Measurements from ENCODE around the gene CHGA.

Gene CHGA

DNA sequence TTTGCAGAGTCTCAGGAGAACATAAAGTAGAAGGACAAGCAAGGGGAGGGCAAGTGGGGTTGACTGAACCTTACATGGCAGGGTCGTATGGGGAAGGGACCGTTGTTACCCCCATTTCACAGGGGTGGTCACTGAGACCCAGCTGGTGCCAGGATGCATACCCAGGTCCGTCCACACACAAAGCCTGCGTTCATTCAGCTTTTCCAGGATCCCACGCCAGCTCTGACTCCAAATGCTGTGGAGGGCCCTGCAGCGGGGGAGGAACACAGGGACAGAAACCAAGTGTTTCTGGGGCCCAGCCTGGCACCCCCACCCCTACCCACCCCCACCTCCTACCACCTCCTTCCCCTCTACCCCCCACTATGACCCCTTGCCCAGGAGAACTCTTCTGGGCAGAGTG lies 16.5 kb upstream of the CHGA start:
- H3K27ac ChIP-seq, result no peak overlapping the region
- no peak for TF ChIP-seq ZFX (IDR thresholded peaks at IDR 0.05)
- TF ChIP-seq, protein P1, sequence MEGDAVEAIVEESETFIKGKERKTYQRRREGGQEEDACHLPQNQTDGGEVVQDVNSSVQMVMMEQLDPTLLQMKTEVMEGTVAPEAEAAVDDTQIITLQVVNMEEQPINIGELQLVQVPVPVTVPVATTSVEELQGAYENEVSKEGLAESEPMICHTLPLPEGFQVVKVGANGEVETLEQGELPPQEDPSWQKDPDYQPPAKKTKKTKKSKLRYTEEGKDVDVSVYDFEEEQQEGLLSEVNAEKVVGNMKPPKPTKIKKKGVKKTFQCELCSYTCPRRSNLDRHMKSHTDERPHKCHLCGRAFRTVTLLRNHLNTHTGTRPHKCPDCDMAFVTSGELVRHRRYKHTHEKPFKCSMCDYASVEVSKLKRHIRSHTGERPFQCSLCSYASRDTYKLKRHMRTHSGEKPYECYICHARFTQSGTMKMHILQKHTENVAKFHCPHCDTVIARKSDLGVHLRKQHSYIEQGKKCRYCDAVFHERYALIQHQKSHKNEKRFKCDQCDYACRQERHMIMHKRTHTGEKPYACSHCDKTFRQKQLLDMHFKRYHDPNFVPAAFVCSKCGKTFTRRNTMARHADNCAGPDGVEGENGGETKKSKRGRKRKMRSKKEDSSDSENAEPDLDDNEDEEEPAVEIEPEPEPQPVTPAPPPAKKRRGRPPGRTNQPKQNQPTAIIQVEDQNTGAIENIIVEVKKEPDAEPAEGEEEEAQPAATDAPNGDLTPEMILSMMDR (conservative IDR thresholded peaks at IDR 0.05), result no peak

DNA sequence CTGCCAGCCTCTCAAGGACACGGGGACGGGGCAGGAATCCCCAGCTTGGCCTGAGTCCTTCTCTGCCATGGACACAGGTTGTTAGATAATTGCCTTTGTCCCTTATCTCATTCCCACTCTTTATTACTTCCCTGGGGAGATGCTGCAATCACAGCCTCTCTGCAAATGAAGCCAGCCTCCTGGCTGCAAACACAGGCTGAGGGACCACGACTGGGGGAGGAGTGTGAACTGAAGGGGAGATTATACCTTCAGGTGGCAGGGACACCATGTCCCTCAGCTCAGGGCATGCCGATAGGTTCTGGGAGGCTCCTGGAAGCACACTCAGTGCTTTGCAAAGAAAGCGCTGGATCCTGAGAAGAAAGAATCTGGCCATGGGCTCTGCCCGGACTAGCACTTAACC lies 16.1 kb upstream of the CHGA start:
- no peak overlapping the region for H3K27ac ChIP-seq
- no peak for TF ChIP-seq ZFX (IDR thresholded peaks at IDR 0.05)
- TF ChIP-seq, protein P1 (conservative IDR thresholded peaks at IDR 0.05), result no peak

DNA sequence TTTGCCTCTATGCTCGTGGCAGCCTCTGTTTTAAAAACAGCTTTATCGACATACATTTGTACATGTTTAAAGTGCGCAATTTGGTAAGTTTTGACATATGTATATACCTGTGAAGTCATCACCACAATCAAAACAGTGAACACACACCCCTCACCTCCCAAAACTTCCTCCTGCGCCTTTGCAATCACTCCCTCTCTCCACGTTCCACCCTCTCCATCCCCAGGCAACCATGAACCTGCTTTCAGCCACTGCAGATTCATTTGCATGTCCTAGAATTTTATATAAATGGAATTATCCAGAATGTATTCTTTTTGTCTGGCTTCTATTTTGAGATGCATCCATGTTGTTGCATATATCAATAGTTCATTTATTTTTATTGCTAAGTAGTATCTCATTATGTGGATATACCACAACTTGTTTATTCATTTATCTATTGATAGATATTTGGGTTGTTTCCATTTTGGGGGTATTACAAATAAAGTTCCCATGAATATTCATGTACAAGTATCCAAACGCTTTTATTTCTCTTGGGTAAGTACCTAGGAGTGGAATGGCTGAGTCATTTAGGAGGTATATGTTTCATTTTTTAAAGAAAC lies 15.5 kb upstream of the CHGA start:
- no peak overlapping the region for H3K27ac ChIP-seq
- TF ChIP-seq ZFX (IDR thresholded peaks at IDR 0.05), result no peak
- TF ChIP-seq, protein P1 (conservative IDR thresholded peaks at IDR 0.05), result no peak

DNA sequence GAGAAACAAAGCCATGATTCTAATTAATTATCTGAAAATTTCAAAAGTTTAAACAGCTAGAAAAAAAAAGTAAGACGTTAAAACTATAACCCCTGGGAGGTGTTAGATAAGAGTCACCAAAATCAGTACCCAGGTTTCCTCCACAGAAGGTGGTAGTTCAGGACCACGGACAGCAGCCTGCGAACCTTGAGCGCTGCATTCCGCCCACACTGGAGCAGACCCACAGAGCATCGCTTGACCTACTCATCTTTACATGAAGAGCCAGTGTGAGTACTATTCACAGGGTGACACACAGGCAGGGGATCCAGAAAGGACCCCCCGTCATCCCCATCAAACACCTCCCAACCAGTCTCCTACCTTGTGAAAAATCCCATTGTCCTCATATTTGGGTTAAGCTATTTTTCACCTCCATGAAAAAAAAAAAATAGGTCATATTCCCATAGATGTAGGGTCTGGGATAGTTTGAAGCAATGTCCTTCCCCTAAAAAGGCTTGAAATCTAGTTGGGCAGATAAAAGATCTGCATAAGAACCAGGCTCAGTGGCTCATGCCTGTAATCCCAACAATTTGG lies 8.8 kb upstream of the CHGA start:
- no peak for TF ChIP-seq ZFX (IDR thresholded peaks at IDR 0.05)
- TF ChIP-seq, protein P1 (conservative IDR thresholded peaks at IDR 0.05), result no peak
- H3K27ac ChIP-seq, result no peak overlapping the region

DNA sequence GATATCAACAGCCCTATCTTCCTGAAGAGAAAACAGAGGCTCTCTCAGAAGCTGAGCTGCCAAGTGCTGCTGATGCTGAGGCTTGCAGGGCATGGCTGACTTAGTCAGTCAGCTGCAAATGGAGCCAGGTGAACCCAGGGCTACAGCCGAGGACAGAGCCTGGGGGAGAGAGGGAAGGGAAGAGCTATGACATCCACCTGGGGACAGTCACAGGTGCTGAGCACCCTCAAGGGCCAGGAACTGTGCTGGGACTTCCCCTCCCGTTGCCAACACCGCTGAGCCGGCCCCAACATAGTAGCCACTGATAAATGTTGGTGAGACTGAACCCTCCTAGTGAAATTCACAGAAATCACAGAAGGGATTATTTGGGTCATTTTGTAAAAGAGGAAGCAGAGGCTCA lies 6.7 kb upstream of the CHGA start:
- no peak overlapping the region for H3K27ac ChIP-seq
- TF ChIP-seq, protein P1 (conservative IDR thresholded peaks at IDR 0.05), result no peak
- no peak for TF ChIP-seq ZFX (IDR thresholded peaks at IDR 0.05)

DNA sequence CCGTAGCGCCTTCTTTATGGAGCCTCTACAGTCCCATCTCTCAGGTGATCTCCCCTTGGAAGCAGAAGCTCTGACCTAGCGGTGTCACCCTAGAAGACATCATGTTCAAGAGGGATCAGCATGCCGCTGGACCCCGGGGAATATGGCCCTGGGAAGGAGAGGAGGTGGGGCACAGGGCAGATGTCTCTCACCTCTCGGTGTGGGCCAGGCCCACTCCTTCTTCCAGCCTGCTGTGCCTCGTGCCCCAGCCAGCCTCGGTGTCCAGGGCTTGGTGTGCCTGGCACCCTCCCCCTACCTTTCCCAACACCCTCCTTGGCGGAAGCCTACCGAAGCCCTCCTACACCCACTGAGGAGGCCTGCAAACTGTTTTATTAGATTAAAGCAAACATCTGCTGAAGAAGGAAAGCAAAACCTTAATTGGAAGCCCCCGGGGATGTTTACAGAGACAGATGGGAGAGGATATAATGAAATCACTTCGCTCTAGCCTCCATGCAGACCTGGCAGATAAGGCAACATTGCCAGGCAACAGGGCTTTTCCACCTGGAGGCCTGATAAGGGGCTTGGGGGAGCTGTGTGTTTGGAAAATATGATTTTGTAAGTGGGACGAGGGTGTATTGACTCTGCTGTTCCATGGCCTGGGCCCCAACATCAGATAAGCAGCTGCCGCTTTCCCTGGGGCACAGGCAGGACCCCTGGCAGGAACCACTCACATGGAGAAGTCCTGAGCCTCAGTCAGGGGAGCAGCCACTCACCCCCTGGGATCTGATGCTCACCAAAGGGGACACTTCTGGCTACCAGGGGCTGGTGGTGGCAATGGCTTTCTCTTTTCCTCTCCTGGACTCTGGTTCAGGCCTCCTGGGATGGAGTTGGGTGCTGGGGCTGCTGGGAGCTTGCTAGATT lies 5.7 kb upstream of the CHGA start:
- no peak overlapping the region for H3K27ac ChIP-seq
- TF ChIP-seq ZFX (IDR thresholded peaks at IDR 0.05), result no peak
- TF ChIP-seq, protein P1 (conservative IDR thresholded peaks at IDR 0.05), result no peak

DNA sequence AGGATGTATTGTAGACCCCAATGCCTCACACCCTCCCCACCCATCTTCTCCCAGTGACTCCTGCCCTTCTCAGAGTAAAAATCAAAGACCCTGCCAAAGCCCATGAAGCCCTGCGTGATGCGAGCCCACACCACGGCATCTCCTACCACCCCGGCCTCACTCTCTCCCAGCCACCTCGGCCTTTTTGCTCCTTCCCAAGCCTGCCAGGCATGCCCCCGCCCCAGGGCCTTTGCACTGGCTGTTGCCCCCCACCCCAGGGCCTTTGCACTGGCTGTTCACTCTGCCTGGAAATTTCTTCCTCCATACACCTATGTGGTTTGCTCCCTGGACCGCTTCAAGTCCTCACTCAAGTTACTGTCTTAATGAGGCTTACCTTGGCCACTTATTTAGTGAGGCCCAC lies 5.0 kb upstream of the CHGA start:
- TF ChIP-seq, protein P1 (conservative IDR thresholded peaks at IDR 0.05), result no peak
- TF ChIP-seq ZFX (IDR thresholded peaks at IDR 0.05), result no peak
- no peak overlapping the region for H3K27ac ChIP-seq
